HCT116 (cell line): ENCODE data around the gene EVL. TPM values are rescaled to one million over a fixed set of nuclear protein-coding genes. Genes with fewer than 3 reads are reported as not detected.

Experiments used
- ATAC-seq: fragments of 200-7000 bp; cut with Tn5 transposase; 2 replicates; pipeline ENCODE4 v1.9.1; 2020; ENCODE audit warnings: mild to moderate bottlenecking, moderate library complexity
- BruUV-seq: library from RNA; stranded (reverse); fragments of 400-500 nt; replicated peaks from 2 replicates; lab custom pipeline; 2021; lab: Mats Ljungman, UMichigan
- CTCF ChIA-PET: fragments of 300-600 bp; sonication (Branson Sonifier 250); formaldehyde crosslinking; loops from one replicate; lab custom pipeline; 2021; ENCODE audit warnings: antibody characterized with exemption; lab: Charles Lee
- POLR2A ChIA-PET: fragments of 300-600, 350-600 bp; sonication (Branson Sonifier 250); formaldehyde crosslinking; loops from one replicate; lab custom pipeline; 2021; ENCODE audit warnings: antibody characterized with exemption; lab: Charles Lee
- RAD21 ChIA-PET, 2 experiments: fragments of 300-600 bp; sonication (Branson Sonifier 250); formaldehyde crosslinking; loops; one replicate each; lab custom pipeline; 2023; ENCODE audit warnings: low total read pairs in 2 of 2; ENCODE audit not compliant: uncharacterized antibody in 2 of 2, unreplicated experiment in 2 of 2, low non-redundant PET in 1 of 2; lab: Charles Lee
- DNase-seq: peaks from one replicate; pipeline ENCODE4 v3.0.0-alpha.2; 2010; ENCODE audit warnings: low read depth, low spot score
- H2AFZ ChIP-seq: fragments of 200-600 bp; shearing (Covaris generic), sonication (generic); 2 replicates; pipeline ENCODE4 v1.6.1; 2017; ENCODE audit warnings: low read depth, mixed run types, mixed read lengths, antibody characterized with exemption, low read length; ENCODE audit not compliant: poor library complexity, severe bottlenecking
- H3K27ac ChIP-seq: 2 replicates; pipeline ENCODE4 v1.5.1; 2012; ENCODE audit warnings: low read depth, low read length
- H3K27me3 ChIP-seq: fragments of 200-600 bp; sonication (generic); 2 replicates; pipeline ENCODE4 v1.6.1; 2016; ENCODE audit warnings: mixed run types, low read length, mixed read lengths; ENCODE audit not compliant: insufficient read depth
- H3K36me3 ChIP-seq, 2 experiments: fragments of 200-500 bp in 1 of 2; fragments of 200-600 bp in 1 of 2; sonication (Bioruptor generic) in 1 of 2; sonication (generic) in 1 of 2; 2 replicates each; pipeline versions ENCODE4 v1.5.1 to v1.6.1; 2014 to 2016; ENCODE audit warnings: low read length in 2 of 2, inconsistent platforms in 1 of 2, mixed read lengths in 1 of 2, mixed run types in 1 of 2; ENCODE audit not compliant: insufficient read depth in 2 of 2, control insufficient read depth in 1 of 2
- H3K4me1 ChIP-seq, 2 experiments: fragments of 200-600 bp in 1 of 2; sonication (generic) in 1 of 2; 2 replicates each; pipeline versions ENCODE4 v1.5.1 to v1.6.1; 2012 to 2017; ENCODE audit warnings: low read length in 2 of 2, inconsistent platforms in 1 of 2, mild to moderate bottlenecking in 1 of 2, mixed read lengths in 1 of 2, mixed run types in 1 of 2, moderate library complexity in 1 of 2; ENCODE audit not compliant: insufficient read depth in 2 of 2, control insufficient read depth in 1 of 2
- H3K4me2 ChIP-seq: fragments of 200-600 bp; sonication (generic); 2 replicates; pipeline ENCODE4 v1.6.1; 2017; ENCODE audit warnings: mixed run types, low read length, mixed read lengths
- H3K4me3 ChIP-seq, 2 experiments: fragments of 200-600 bp in 1 of 2; sonication (generic) in 1 of 2; replicated peaks in 1 of 2; 2 replicates each; pipeline ENCODE4 v1.5.1; 2011 to 2016; ENCODE audit warnings: low read length in 2 of 2, control low read depth in 1 of 2, low read depth in 1 of 2, mild to moderate bottlenecking in 1 of 2, mixed read lengths in 1 of 2, mixed run types in 1 of 2
- H3K79me2 ChIP-seq: fragments of 200-600 bp; sonication (generic); 2 replicates; pipeline ENCODE4 v1.6.1; 2017; ENCODE audit warnings: mild to moderate bottlenecking, mixed run types, low read length, moderate library complexity, mixed read lengths; ENCODE audit not compliant: insufficient read depth
- H3K9ac ChIP-seq: fragments of 200-600 bp; sonication (generic); 2 replicates; pipeline ENCODE4 v1.6.1; 2016; ENCODE audit warnings: low read length, mixed read lengths
- H3K9me2 ChIP-seq: fragments of 200-600 bp; sonication (generic), shearing (Covaris generic); 2 replicates; pipeline ENCODE4 v1.6.1; 2017; ENCODE audit warnings: mixed run types, mild to moderate bottlenecking, moderate library complexity; ENCODE audit not compliant: insufficient read depth
- H3K9me3 ChIP-seq, 2 experiments: fragments of 200-500 bp in 1 of 2; fragments of 200-600 bp in 1 of 2; sonication (Bioruptor generic) in 1 of 2; sonication (generic) in 1 of 2; 2 replicates each; pipeline ENCODE4 v1.6.1; 2014 to 2017; ENCODE audit warnings: low read length in 2 of 2, mixed read lengths in 2 of 2, inconsistent platforms in 1 of 2, low read depth in 1 of 2, mild to moderate bottlenecking in 1 of 2, mixed run types in 1 of 2, moderate library complexity in 1 of 2; ENCODE audit not compliant: control insufficient read depth in 1 of 2, insufficient read depth in 1 of 2
- H4K20me1 ChIP-seq: fragments of 200-600 bp; sonication (generic), shearing (Covaris generic); 2 replicates; pipeline ENCODE4 v1.6.1; 2017; ENCODE audit warnings: mixed run types, mild to moderate bottlenecking, moderate library complexity; ENCODE audit not compliant: insufficient read depth
- CBX3 ChIP-seq: IDR thresholded peaks from 2 replicates; pipeline ENCODE4 v1.6.1; 2012; ENCODE audit warnings: low read depth
- CEBPB ChIP-seq: IDR thresholded peaks from 2 replicates; pipeline ENCODE4 v1.6.1; 2012; ENCODE audit warnings: low read depth
- EZH2 ChIP-seq: fragments of 200-600 bp; sonication (generic); IDR thresholded peaks from 2 replicates; pipeline ENCODE4 v1.6.1; 2017; ENCODE audit warnings: antibody characterized with exemption, mixed run types
- FOSL1 ChIP-seq: IDR thresholded peaks from 2 replicates; pipeline ENCODE4 v1.6.1; 2012; ENCODE audit warnings: low read depth
- MAX ChIP-seq: IDR thresholded peaks from 2 replicates; pipeline ENCODE4 v1.6.1; 2012
- POLR2A ChIP-seq: IDR thresholded peaks from 2 replicates; pipeline ENCODE4 v1.7.0; 2011; ENCODE audit warnings: borderline replicate concordance; ENCODE audit not compliant: insufficient read depth, insufficient read length; ENCODE audit errors: extremely low read depth
- RAD21 ChIP-seq: IDR thresholded peaks from 2 replicates; pipeline ENCODE4 v1.6.1; 2012; ENCODE audit warnings: low read depth, mild to moderate bottlenecking
- SIN3A ChIP-seq: IDR thresholded peaks from 2 replicates; pipeline ENCODE4 v1.6.1; 2012; ENCODE audit warnings: low read depth
- SP1 ChIP-seq: IDR thresholded peaks from 2 replicates; pipeline ENCODE4 v1.6.1; 2012; ENCODE audit warnings: low read depth
- SRF ChIP-seq: IDR thresholded peaks from 2 replicates; pipeline ENCODE4 v1.6.1; 2012; ENCODE audit warnings: low read depth
- TCF7L2 ChIP-seq: IDR thresholded peaks from 2 replicates; pipeline ENCODE4 v1.7.0; 2011; ENCODE audit warnings: borderline replicate concordance, inconsistent platforms; ENCODE audit not compliant: insufficient read depth, insufficient read length; ENCODE audit errors: extremely low read depth
- YY1 ChIP-seq: IDR thresholded peaks from 2 replicates; pipeline ENCODE4 v1.6.1; 2011; ENCODE audit warnings: low read length, low read depth, moderate library complexity, mild to moderate bottlenecking; ENCODE audit not compliant: insufficient replicate concordance; ENCODE audit errors: extremely low read depth
- ZBTB33 ChIP-seq: IDR thresholded peaks from 2 replicates; pipeline ENCODE4 v1.6.1; 2011; ENCODE audit warnings: mild to moderate bottlenecking, low read length, moderate library complexity; ENCODE audit not compliant: insufficient replicate concordance; ENCODE audit errors: extremely low read depth
- ZFX ChIP-seq: fragments of 450-650 bp; IDR thresholded peaks from 2 replicates; pipeline ENCODE4 v1.6.1; 2017
- ZNF274 ChIP-seq: fragments of 200-500 bp; sonication (Bioruptor generic); IDR thresholded peaks from 2 replicates; pipeline ENCODE4 v1.6.1; 2014; ENCODE audit warnings: mild to moderate bottlenecking, low read depth, low read length, inconsistent platforms
- intact Hi-C: fragments of 100-400 bp; cut with micrococcal nuclease; formaldehyde crosslinking; loops from 2 replicates; pipeline ENCODE4 v1.10.0; 2022
- total RNA-seq: library from RNA; stranded (reverse); gene quantifications from one replicate; pipeline ENCODE4 v1.2.1, GENCODE V29; 2021; ENCODE audit not compliant: unreplicated experiment
- TF ChIP-seq, protein P1 (sequence below): IDR thresholded peaks from 2 replicates; pipeline ENCODE4 v1.6.1; 2012
- TF ChIP-seq, protein P2 (sequence below): IDR thresholded peaks from 2 replicates; pipeline ENCODE4 v1.6.1; 2012; ENCODE audit warnings: low read depth

EVL gene
- total RNA-seq, 1 experiment from 2014 or later: 19.9 TPM

DNA sequence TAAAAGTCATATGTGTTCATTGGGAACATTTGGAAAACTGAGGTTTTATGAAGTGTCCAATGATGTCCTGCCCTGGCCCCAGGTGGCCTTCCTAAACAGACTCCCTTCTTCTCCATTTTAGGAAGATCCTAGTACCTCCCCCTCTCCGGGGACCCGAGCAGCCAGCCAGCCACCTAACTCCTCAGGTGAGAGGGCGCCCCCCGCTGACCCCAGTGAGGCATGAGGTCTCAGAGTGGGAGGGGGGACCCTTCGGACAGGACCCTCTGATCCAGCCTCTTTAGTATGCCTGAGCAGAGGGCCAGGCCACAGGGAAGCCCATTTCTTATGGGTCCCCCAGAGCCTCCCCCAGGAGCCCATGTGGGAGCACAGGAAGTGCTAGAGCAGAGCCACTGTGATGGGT lies 70.6 kb downstream of the EVL start:
- H3K36me3 ChIP-seq: no peaks in the 10 kb centered on the region
- H3K4me3 ChIP-seq: no peak overlapping the region
- TF ChIP-seq RAD21 (no peak), SRF (no peak), YY1 (no peak), CBX3 (no peak), MAX (no peak), ZFX (no peak), POLR2A (no peak), TCF7L2 (no peak), ZBTB33 (no peak), SIN3A (no peak), ZNF274 (no peak), EZH2 (no peak), SP1 (no peak), CEBPB (no peak), FOSL1 (no peak)
- TF ChIP-seq, protein P1, sequence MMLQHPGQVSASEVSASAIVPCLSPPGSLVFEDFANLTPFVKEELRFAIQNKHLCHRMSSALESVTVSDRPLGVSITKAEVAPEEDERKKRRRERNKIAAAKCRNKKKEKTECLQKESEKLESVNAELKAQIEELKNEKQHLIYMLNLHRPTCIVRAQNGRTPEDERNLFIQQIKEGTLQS: no peak
- TF ChIP-seq, protein P2, sequence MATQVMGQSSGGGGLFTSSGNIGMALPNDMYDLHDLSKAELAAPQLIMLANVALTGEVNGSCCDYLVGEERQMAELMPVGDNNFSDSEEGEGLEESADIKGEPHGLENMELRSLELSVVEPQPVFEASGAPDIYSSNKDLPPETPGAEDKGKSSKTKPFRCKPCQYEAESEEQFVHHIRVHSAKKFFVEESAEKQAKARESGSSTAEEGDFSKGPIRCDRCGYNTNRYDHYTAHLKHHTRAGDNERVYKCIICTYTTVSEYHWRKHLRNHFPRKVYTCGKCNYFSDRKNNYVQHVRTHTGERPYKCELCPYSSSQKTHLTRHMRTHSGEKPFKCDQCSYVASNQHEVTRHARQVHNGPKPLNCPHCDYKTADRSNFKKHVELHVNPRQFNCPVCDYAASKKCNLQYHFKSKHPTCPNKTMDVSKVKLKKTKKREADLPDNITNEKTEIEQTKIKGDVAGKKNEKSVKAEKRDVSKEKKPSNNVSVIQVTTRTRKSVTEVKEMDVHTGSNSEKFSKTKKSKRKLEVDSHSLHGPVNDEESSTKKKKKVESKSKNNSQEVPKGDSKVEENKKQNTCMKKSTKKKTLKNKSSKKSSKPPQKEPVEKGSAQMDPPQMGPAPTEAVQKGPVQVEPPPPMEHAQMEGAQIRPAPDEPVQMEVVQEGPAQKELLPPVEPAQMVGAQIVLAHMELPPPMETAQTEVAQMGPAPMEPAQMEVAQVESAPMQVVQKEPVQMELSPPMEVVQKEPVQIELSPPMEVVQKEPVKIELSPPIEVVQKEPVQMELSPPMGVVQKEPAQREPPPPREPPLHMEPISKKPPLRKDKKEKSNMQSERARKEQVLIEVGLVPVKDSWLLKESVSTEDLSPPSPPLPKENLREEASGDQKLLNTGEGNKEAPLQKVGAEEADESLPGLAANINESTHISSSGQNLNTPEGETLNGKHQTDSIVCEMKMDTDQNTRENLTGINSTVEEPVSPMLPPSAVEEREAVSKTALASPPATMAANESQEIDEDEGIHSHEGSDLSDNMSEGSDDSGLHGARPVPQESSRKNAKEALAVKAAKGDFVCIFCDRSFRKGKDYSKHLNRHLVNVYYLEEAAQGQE: no peak
- H2AFZ ChIP-seq: no peak overlapping the region
- POLR2A ChIA-PET: no interaction called here
- intact Hi-C loops: no loop called here
- RAD21 ChIA-PET: no interaction called here
- H3K4me2 ChIP-seq: no peak overlapping the region
- DNase-seq (no peak), ATAC-seq (no peak)
- CTCF ChIA-PET: no interaction called here
- H3K4me1 ChIP-seq: peaks cover 7 to 20% of the 10 kb centered on the region in 2 experiments; a peak in 3 of 4 replicates
- no peak overlapping the region for H3K27ac ChIP-seq
- no peaks in the 10 kb centered on the region for H4K20me1 ChIP-seq
- no peaks in the 10 kb centered on the region for H3K79me2 ChIP-seq
- no peaks in the 10 kb centered on the region for H3K9me3 ChIP-seq
- no TSS peak for BruUV-seq
- no peaks in the 10 kb centered on the region for H3K27me3 ChIP-seq
- no peaks in the 10 kb centered on the region for H3K9me2 ChIP-seq
- no peak overlapping the region for H3K9ac ChIP-seq
